ENCODE results near the gene SPO11.

SPO11 gene

GRCh38 chr20:57319584-57319983 lies 10.0 kb upstream of the SPO11 start:
- no peak for ATAC-seq
- no peak for TF ChIP-seq ZC3H10 (CRISPR knock-in tag; IDR thresholded peaks at IDR 0.05)
- TF ChIP-seq POU6F1 (CRISPR knock-in tag; IDR thresholded peaks at IDR 0.05; ENCODE audit: borderline replicate concordance, low read depth) = no peak
- TF ChIP-seq ISL1 (CRISPR knock-in tag; IDR thresholded peaks at IDR 0.05) = no peak
- no peak for TF ChIP-seq CSRNP3 (CRISPR knock-in tag; IDR thresholded peaks at IDR 0.05)
- no peak for TF ChIP-seq CREB5 (CRISPR knock-in tag; IDR thresholded peaks at IDR 0.05; ENCODE audit: low read depth)
- TF ChIP-seq ZNF8 (CRISPR knock-in tag; IDR thresholded peaks at IDR 0.05) = no peak
- TF ChIP-seq, protein P1, sequence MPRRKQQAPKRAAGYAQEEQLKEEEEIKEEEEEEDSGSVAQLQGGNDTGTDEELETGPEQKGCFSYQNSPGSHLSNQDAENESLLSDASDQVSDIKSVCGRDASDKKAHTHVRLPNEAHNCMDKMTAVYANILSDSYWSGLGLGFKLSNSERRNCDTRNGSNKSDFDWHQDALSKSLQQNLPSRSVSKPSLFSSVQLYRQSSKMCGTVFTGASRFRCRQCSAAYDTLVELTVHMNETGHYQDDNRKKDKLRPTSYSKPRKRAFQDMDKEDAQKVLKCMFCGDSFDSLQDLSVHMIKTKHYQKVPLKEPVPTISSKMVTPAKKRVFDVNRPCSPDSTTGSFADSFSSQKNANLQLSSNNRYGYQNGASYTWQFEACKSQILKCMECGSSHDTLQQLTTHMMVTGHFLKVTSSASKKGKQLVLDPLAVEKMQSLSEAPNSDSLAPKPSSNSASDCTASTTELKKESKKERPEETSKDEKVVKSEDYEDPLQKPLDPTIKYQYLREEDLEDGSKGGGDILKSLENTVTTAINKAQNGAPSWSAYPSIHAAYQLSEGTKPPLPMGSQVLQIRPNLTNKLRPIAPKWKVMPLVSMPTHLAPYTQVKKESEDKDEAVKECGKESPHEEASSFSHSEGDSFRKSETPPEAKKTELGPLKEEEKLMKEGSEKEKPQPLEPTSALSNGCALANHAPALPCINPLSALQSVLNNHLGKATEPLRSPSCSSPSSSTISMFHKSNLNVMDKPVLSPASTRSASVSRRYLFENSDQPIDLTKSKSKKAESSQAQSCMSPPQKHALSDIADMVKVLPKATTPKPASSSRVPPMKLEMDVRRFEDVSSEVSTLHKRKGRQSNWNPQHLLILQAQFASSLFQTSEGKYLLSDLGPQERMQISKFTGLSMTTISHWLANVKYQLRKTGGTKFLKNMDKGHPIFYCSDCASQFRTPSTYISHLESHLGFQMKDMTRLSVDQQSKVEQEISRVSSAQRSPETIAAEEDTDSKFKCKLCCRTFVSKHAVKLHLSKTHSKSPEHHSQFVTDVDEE (CRISPR knock-in tag; IDR thresholded peaks at IDR 0.05) = no peak
- TF ChIP-seq SNAI2 (CRISPR knock-in tag; IDR thresholded peaks at IDR 0.05) = no peak
- TF ChIP-seq PPARA (CRISPR knock-in tag; IDR thresholded peaks at IDR 0.05; ENCODE audit: borderline replicate concordance) = no peak
- TF ChIP-seq ARNTL (CRISPR knock-in tag; IDR thresholded peaks at IDR 0.05; ENCODE audit: borderline replicate concordance, low read depth) = no peak
- TF ChIP-seq RARB (CRISPR knock-in tag; IDR thresholded peaks at IDR 0.05) = no peak
- no peak for TF ChIP-seq GLIS3 (CRISPR knock-in tag; IDR thresholded peaks at IDR 0.05)
- no peak for TF ChIP-seq TCF4 (CRISPR knock-in tag; IDR thresholded peaks at IDR 0.05; ENCODE audit: borderline replicate concordance)
- TF ChIP-seq CSDC2 (CRISPR knock-in tag; IDR thresholded peaks at IDR 0.05) = no peak
- TF ChIP-seq ESRRG (CRISPR knock-in tag; IDR thresholded peaks at IDR 0.05) = no peak
- TF ChIP-seq BACH2 (CRISPR knock-in tag; IDR thresholded peaks at IDR 0.05; ENCODE audit: borderline replicate concordance) = no peak
- no peak for TF ChIP-seq OSR1 (CRISPR knock-in tag; IDR thresholded peaks at IDR 0.05)
- TF ChIP-seq ZNF565 (CRISPR knock-in tag; conservative IDR thresholded peaks at IDR 0.05; ENCODE audit: low read depth) = no peak
- TF ChIP-seq, protein P2, sequence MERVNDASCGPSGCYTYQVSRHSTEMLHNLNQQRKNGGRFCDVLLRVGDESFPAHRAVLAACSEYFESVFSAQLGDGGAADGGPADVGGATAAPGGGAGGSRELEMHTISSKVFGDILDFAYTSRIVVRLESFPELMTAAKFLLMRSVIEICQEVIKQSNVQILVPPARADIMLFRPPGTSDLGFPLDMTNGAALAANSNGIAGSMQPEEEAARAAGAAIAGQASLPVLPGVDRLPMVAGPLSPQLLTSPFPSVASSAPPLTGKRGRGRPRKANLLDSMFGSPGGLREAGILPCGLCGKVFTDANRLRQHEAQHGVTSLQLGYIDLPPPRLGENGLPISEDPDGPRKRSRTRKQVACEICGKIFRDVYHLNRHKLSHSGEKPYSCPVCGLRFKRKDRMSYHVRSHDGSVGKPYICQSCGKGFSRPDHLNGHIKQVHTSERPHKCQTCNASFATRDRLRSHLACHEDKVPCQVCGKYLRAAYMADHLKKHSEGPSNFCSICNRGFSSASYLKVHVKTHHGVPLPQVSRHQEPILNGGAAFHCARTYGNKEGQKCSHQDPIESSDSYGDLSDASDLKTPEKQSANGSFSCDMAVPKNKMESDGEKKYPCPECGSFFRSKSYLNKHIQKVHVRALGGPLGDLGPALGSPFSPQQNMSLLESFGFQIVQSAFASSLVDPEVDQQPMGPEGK (CRISPR knock-in tag; IDR thresholded peaks at IDR 0.05; ENCODE audit: borderline replicate concordance) = no peak

DNA sequence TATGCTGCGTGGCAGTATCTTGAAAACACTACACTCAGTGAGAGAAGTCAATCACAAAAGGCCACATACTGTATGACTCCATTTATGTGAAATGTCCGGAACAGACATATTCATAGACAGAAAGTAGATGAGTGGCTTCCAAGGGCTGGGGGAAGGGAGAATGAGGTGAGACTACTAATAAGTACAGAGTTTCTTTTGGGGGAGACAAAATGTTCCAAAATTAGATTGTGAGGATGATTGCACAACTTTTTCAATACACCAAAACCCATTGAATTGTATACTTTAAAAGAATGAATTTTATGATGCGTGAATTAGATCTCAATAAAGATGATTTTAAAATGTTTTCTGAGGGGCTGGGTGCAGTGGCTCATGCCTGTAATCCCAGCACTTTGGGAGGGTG lies 9.2 kb upstream of the SPO11 start:
- no peak for TF ChIP-seq SNAI2 (CRISPR knock-in tag; IDR thresholded peaks at IDR 0.05)
- no peak for TF ChIP-seq ZNF70 (CRISPR knock-in tag; IDR thresholded peaks at IDR 0.05)
- TF ChIP-seq RARB (CRISPR knock-in tag; IDR thresholded peaks at IDR 0.05) = no peak
- no peak for TF ChIP-seq TOX (CRISPR knock-in tag; IDR thresholded peaks at IDR 0.05; ENCODE audit: borderline replicate concordance)
- no peak for TF ChIP-seq ZFP3 (CRISPR knock-in tag; IDR thresholded peaks at IDR 0.05)
- no peak for TF ChIP-seq BACH2 (CRISPR knock-in tag; IDR thresholded peaks at IDR 0.05; ENCODE audit: borderline replicate concordance)
- no peak for TF ChIP-seq CSDC2 (CRISPR knock-in tag; IDR thresholded peaks at IDR 0.05)
- no peak for TF ChIP-seq ESRRG (CRISPR knock-in tag; IDR thresholded peaks at IDR 0.05)
- no peak for TF ChIP-seq ZFP30 (CRISPR knock-in tag; IDR thresholded peaks at IDR 0.05)
- no peak for TF ChIP-seq PPARA (CRISPR knock-in tag; IDR thresholded peaks at IDR 0.05; ENCODE audit: borderline replicate concordance)
- TF ChIP-seq ZC3H10 (CRISPR knock-in tag; IDR thresholded peaks at IDR 0.05) = no peak
- TF ChIP-seq, protein P2 (CRISPR knock-in tag; IDR thresholded peaks at IDR 0.05; ENCODE audit: borderline replicate concordance) = no peak
- ATAC-seq = no peak
